CD1c-positive myeloid dendritic cell (primary cell): ENCODE measurements around the gene PID1.

Source experiments
- DNase-seq: peaks from one replicate; pipeline ENCODE4 v3.0.0-alpha.2; 2016; ENCODE audit errors: extremely low spot score

The PID1 gene

DNA sequence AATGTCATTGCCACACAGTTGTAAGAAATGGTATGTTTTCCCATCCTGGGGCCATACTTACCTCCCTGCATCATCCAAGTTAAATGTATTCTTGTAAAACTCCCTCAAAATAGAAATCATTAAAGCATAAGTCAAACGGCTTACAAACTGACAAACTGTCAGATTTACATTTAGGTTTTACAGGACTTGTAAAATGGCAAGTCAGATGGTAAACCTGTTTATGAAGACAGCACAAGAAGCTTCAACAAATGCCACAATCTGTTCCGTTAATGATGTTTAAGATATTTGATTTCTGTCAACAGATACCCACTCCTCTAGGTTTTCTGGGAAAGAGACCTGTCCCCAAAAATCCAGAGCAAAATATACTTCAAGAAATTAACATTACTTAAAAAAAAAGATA is 197.2 kb downstream of the PID1 start:
- DNase-seq: no peak

DNA sequence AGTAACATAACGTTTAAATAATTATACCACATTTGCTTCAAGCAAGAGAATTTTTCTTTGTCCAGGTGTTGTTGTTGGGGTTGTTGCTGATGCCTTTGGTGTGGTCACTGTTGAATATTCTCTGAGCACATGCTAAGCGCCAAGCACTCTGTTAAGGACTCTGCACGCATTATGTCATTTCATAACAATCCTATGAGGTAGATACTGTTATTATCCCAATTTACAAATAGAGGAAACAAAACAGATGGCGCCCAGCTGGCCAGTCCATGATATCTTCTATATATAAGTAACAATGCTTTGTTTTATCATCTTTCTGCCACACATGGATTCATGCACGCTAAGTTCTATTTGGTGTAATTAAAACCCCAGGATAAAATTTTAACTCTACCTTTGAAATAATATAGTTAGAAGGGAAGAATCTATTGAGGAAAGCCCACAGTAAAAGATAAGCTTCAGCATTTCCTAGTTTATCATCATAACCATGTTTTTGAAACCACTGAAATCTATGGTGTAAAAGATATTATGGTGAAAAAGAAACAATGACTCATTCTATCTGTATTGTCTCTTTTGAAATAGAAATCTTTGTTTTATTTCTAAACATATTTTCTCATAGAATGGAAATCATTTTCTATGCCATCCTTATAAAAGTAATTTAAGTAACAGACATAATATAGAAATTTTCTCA is 199.7 kb downstream of the PID1 start:
- no peak for DNase-seq

DNA sequence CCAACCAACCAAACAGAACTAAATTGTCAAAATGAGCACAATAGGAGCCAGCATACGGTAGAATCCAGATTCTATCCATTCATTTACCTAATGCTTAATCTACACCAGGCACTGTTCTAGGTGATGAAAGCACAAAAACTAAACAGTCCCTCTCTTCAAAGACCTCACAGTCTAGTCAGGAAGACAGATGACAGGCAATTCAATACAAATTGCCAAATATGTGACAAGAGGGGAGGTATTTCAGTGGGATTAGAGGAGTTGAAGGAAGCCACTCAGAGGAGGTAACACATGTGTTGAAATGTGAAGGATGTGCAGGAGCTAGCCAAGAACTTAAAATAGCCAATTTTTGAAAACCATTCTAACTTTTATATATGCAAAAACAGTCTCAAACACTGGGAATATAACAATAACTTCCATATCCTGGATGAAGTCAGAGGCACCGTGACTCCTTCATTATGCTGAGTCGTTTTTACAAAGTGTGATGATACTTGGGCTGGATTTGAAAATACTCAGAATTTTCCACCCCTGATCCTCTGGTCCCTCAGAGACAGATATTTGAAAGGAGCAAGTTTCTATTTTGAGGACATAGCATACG is 204.9 kb downstream of the PID1 start:
- no peak for DNase-seq

DNA sequence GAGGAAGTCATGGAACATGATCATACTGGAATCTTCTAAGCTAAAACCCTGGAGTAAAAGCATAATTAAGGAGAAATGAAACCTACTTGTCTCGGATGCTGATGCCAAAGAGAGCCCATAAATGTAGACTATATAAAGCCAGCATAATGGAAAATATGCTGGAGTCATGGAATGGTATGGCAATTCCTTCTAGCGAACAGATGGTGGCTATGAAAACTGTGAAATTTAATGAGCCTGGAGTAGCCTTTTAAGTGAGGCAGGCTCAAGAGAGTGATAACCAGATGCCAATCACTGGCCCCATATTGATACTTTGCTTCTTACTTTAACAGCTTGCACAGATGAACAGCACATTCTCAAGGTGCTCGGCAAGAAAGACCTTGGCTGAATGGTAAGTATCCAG is 206.3 kb downstream of the PID1 start:
- DNase-seq: no peak

DNA sequence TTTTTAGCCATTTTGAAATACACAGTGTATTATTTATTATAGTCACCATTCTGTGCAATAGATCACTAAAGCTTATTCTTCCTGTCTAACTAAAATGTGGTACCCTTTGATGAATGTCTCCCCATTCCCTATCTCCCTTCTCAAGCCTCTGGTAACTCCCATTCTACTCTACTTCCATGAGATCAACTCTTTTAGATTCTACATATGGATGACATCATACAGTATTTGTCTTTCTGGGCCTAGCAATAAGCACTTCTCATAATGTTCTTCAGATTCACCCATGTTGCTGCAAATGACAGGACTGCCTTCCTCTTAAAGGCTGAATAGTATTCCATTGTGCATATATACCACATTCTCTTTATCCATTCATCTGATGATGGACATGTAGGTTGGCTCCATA is 210.9 kb downstream of the PID1 start:
- no peak for DNase-seq

DNA sequence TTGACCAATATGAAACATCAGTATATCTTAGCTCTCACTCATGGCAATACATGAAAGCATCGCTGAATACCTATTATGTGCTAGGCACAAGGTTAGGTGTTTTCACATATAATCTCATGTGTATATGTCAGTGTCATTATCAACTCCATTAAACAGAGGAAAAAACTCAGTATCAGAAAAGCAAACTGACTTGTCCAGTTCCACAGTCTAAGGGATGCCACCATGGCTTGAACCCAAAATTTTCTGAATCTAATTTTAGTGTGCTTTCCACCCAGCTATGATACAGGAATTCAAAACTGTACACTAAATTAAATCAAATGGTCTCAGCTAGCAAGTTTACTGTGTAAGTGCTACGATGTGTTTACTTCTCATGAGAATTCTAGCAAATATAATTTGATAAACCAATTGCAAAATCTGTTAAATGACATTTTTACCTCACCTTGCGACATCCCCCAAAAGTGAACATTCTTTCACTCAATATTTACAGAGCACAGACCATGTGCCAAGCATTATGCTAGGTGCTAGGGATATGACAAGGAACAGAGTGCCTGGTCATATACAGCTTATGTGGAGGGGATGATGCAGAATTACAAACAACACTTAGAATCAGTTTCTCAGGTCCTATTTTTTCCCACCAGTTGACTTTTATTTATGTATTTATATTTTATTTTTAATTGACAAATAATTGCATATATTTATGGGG is 211.6 kb downstream of the PID1 start:
- DNase-seq: no peak

DNA sequence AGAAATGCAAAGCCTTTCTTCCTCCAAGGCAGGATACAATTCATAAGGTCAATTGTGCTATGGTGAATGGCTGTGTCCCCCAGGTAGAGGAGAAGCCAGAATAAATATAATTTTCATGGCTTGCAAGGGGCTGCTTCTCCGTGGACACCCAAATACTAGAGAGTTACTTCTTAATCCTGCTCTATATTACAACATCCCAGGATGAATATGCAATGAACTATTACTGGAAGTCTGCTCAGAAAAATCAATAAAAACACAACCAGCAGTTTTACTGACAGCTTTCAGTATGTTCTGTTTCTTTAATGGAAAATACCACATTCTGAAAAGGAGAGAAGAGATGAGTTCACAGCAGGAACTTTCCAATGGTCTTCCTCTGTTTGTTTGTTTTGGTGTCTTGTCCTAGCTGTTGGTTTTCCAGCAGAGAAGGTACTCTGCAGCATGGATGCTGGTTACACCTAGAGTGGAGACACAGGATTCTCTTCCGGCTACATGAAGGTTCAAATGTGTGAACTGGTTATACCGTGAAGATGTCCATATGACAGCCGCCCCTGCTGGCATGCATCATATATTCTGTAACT is 213.0 kb downstream of the PID1 start:
- no peak for DNase-seq

DNA sequence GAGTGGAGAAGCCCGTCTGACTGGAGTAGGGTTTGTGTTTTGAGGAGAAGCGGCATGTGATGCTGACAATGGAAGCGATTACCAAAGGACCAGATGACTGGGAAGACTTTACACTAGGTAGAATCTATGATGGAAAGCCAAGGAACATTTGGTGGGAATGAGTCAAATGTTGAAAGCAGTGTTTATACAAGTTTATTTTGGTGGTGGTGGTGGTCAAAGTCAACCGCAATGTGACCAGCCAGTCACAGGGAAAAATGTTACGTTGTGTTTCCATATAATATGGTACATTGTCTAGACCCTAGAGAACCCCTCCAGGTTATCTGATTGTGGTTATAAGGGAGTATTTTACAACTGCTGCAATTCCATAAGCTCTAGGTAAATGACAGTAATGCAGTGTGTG is 216.8 kb downstream of the PID1 start:
- no peak for DNase-seq

DNA sequence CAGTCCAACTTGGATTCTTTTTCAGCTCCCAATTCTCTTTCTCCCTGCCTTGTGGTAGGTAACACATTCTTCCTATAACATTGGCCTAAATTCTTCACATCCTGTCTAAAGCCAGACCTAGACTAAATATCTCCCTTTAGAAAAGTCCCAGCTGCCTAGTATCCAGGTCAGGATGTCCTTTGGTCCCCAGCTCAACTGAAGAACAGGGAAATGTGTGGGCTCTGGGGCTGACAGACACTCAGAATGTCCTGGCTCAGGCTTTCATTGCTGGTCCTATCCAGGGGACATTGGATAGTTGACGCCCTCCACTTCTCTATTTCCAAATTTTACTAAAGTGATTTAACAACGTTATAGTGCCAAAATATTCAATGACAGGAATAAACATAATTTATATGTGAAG is 219.3 kb downstream of the PID1 start:
- no peak for DNase-seq

DNA sequence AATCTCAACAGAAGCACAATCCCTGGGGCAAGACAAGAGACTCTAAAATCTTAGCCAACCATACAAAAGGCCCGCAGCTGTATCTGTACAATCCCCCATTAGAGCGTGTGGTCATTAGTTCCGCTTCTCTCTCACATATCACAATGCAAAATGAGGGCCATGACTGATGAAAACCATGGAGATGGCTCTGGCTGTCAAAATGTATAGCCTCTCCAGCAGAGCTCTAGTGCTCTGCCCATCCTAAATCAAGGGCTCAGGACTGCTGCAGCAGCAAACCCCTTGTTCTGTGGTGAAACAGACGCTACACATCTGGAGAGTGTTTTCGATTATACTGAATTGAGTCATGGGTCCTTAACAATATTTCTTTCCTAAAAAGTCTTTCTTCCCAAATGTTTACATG is 221.0 kb downstream of the PID1 start:
- no peak for DNase-seq

DNA sequence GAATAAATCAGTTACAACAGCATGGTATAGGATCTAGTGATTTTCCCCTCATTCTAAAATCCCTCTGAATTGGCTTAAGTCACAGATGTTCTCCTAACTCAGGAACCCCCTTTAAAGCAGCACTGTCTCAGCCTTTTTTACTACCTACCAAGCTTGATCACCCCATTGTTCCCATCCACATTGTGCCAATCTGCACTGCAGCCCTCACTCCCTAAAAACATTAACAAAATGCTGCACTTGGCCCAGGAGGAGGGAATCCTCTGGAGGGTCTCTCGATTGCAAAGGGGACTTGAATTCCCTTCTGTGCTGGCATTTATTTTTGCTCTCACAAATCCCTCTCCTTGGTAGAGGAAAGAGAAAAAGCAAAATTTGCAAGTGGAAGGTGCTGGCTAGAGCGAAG is 223.0 kb downstream of the PID1 start:
- no peak for DNase-seq

DNA sequence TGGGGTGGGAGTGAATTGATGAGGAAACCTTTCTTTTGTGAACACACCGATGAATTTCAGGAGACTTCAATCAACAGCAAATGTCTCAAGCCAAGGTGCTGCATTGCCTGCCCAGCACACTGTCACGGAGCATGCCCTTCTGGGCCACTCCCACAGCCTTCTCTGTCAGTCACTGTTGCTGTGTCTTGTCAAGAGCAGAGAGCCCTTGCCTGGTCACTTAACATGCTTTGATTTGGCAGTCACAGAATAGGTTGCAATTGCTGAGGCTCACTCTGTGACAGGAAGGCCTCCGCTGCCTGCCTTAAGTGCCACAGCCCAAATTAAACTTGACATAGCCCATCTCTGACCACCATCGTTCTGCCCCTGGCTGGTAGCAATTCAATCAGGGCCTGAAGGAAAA is 225.4 kb downstream of the PID1 start:
- no peak for DNase-seq

DNA sequence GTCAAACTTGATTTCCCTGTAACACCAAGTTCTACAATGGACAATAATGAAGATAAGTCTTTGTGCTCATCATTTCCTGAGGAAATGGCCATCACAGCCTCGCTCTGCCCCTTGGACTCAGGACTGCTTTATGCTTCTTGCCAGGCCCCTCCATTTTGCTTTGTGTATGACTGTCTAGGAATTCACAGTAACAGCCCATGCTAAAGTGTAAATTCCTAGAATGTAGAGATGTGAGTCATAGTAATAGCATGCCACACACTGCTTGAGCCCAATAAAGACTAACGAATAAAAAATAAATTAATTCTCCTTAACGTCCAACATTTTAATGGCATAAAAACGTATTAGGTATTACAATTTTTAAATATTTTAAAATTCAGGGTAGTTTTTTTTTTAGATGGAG is 226.5 kb downstream of the PID1 start:
- DNase-seq: no peak

DNA sequence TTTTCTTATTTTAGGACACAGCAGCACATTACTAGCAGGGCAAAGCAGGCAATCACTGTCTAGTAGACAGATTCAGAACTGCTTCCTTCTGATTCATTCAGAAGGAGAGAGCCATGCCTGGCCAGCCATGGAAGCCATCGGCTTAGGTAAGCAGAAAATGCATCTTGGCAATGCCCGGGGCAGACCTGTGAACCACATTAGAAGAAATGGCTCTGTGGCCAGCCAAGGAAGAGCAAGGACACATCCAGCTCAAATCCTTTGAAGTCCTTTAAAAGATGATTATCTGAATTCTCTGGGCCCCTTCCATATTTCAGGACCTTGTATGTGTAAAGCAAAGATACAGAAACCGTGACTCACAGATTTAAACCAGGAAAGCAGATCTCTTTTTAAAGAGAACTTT is 227.4 kb downstream of the PID1 start:
- no peak for DNase-seq

DNA sequence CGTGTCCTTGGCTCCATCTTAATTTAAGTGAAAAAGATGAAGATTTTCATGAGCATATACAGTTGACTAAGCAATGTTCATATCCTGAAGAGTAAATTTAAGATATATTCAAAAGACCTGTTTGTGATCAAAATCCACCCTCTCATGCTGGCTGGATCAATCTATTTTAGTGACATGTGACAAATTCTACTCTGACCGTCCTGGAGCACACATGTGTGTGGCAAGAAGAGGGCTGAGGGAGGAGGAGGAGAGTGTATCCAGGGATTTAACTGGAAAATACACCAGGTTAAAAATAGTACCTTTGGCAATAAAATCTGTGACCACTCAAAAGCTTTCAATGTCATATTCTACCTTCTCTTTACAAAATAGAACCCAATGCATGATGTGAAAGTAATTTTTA is 228.7 kb downstream of the PID1 start:
- DNase-seq: no peak

DNA sequence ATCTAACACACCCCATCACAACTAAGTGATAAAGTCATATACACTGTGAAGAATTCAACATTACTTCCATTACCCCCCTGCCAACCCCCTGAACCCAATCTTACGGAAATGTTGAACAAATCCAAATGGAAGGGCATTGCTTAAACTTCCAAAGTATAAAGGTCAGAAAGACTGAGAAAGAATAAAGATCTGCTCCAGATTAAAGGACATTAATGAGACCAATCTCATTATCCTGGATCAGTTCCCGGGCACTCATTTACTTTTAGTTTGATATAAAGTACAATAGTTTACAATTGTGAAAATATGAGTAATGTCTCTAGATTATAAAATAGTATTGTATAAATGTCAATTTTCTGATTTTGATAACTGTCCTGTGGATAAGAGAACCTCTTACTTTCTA is 229.4 kb downstream of the PID1 start:
- DNase-seq: no peak

DNA sequence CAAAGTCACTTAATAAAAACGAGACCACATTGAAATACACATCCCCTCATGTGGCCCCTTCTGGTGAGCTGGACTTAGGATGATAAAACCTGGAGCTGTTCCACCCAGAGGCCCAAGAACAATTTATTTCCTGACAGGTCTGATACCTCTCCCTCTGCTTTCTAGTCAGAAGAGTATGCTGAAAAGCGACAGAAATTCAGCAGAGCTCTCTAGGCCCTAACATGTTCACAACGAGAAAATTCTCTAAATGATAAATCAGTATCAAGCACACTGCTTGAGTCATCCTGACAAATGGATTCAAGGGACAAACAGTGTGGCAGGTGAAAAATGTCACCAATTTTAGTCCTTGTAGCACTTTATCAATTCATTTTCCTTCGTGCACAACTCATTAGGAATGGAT is 233.5 kb downstream of the PID1 start:
- DNase-seq: no peak

DNA sequence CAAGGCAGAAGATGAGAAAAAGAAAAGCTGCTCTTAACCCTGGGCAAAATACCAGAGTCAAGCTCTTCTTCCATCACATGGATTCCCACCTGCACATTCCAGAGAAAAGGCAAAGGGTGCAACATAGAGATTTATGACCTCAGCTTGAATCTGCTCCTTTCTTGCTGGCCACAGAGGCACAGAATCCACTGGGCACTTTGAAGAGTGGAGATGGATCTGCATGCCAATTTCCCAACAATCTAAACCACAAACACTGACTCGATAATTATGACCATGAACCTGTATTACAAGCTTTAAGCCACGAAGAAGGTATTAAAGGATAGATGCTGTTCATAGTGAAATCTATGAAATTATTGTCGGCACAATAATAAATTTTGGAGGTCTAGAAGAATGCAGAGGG is 237.3 kb downstream of the PID1 start:
- no peak for DNase-seq

DNA sequence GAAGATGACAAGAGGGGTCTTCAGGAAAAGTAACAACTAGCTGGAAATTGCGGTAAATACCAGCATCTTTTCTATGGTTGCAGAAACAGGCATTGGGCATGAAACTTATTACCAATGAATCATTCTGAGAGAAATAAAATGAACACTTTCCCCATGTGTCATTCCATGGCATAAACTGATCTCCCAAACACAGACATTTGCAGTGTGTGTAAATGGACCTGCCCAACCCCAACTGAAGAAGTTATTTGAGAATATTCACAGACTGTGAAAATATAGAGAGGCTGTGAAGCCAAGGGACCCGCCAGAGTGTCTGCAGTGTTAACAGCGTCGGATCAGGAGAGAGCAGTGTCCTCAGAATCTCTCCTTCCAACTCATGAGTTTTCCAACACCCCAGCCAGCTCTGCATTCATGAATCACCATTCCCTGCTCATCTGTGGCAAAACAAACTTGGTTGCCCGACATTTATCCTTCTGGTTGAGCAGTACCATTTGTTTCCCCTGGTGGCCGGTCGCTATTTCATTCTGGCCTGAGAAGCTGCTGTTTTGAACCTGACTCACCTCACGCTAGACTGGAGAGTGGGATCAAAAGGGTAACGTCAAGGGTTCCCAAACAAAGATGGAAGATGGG is 238.4 kb downstream of the PID1 start:
- DNase-seq: no peak

DNA sequence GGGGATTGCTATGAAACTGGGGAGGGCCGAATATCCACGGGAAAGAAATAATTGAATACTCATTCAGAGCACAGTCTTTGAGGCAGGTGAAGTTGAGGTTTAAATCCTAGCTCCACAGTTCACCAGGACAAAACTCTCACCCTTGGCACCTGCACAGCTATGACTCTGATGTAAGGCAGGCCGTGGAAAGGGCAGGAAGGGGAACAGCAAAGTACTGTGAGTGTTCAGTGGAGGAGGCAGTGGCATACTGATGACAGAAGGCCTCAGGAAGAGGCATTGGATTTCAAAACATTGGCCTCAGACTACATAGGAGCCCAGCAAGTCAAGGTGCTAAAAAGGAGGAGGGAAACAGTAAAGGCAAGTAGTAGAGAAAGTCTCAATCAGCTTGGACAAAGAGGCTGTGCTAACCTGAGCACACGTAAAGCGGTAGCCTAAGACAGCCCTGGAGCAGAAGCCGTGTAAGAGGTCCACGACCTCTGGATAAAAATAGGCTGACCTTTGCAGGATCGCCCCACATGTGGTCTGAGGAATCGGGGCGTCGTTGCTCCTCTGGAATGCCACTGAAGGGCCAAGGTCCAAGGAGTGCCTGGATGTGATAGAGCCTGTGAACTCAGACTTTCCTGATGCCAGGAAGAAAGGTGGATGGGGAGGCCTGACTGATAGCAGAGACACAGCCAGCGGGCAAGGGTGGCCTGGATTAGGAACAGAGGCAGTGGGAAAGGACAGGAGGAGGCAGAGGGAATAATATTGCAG is 243.6 kb downstream of the PID1 start:
- DNase-seq: no peak

DNA sequence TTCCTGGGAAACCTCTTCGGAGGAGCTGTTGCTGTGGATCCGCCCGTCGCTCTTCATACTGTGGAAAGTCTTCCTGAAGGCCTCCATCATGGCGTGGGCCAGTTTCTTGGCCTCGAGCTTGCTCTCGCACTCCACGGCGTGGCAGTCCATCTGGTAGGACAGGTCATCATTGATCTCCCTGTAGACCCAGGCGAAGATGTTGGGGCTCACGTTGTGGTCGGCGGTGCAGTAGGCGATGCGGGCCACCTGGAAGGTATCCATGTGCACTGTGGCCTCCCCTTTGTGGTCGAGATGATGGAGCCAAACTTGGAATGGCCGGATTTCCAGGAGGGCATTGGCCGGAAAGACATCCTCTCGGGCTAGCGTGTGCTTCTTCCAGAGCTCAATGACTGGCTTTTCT is 245.4 kb downstream of the PID1 start:
- DNase-seq: no peak

DNA sequence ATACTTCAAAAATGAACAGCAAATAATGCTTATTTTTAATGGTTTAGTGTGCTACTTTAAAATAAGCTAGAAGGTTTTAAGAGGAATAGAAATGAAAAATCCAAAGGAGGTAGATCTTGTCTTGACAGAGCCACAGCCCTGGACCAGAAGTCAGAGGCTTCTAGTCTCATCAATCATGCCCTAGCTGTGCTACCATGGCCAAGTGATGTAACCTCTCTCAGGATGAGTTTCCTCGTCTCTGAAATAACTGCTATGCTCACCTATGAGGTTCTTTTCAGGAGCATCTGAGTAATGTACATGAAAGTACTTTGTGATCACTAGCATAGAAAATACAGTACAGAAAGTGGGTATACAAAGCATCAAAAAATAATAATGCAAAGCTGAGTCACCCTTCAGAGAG is 248.4 kb downstream of the PID1 start:
- DNase-seq: no peak
